HG03457 (cell line): ENCODE results near the gene VSTM2L.

Source experiments
- ATAC-seq: cut with Tn5 transposase; IDR thresholded peaks from one replicate; pipeline ENCODE4 v1.9.1; 2021; ENCODE audit warnings: moderate number of reproducible peaks; ENCODE audit not compliant: unreplicated experiment

The VSTM2L gene

DNA sequence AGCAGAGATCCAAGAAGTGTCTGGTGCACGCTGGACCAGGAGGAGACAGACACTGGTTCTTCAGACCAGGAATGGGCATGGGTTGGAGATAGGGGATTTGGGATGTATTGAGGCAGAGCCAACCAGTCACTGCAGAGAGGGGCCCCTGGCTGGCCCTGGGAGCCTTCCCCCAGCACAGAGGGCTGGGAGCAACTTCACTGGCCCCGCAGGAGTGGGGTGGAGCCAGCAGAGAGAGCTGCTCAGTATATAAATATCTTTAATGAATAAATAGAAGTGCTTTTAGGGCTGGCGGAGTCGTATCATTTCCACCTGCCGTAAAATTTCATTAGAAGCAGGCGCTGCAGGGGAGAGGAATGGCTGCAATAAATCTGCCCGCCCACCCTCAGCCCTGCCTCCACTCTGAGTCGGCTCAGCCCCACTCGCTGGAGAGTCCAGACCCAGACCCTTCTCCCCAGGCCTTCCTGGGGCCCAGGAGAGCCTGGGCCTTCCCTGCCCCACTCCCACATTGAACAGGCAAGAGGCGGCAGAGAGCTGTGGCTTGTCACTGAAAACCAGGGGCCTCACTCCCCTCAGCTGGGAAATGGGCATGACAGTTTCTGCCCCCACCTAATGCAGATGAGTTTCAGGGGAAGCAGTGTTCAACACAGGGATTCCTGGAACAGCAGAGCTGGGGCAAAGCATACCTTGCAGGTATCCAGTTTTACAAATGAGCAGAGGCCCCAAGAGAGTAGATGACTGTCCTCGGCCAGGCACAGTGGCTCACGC lies 23.9 kb upstream of the VSTM2L start:
- ATAC-seq, result no peak

DNA sequence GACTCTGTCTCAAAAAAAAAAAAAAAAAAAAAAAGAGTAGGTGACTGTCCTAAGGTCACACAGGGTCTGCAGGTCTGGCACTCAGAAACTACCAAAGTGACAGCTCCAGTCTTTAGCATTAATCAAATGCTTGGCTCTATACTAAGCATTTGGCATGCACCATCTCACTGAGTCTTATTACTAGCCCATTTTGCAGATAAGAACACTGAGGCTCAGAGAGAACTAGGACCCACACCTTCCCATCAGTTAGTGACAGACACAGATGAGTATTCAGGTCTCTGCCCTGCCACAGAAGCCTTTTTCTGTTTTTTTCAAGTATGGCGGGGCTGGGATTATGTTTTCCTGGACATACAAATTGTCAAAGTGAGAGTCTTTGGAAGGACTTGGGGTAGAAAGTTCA lies 23.1 kb upstream of the VSTM2L start:
- ATAC-seq, result no peak

- ATAC-seq, result no peak
Measured at GRCh38 chr20:37880726-37881591, 22.0 kb upstream of the VSTM2L start.

GRCh38 chr20:37881601-37882343 lies 21.2 kb upstream of the VSTM2L start:
- ATAC-seq, result no peak

GRCh38 chr20:37882961-37883712 lies 19.8 kb upstream of the VSTM2L start:
- ATAC-seq, result no peak

GRCh38 chr20:37885042-37885441 lies 17.9 kb upstream of the VSTM2L start:
- no peak for ATAC-seq

GRCh38 chr20:37885593-37886503 lies 17.1 kb upstream of the VSTM2L start:
- ATAC-seq, result no peak

GRCh38 chr20:37886851-37887297 lies 16.1 kb upstream of the VSTM2L start:
- ATAC-seq, result no peak

DNA sequence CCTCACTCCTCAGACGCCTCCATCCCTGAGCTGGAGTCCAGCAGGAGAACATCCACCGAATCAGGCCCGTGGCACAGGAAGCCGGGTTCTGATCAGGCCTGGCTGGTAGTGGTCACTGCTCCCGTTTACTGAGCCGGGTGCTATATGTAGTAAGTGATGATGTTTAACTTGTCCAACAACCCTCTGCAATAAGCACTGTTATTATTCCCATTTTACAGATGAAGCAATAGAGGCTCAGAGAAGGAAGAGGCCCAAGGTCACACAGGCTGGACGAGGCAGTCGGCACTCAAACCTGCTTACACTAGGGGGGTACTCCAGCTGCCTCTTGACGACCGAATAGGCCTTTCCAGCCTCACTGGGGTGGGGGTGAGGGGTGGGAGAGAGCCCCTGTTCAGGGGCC lies 14.3 kb upstream of the VSTM2L start:
- no peak for ATAC-seq

GRCh38 chr20:37890108-37890507 lies 12.8 kb upstream of the VSTM2L start:
- no peak for ATAC-seq

DNA sequence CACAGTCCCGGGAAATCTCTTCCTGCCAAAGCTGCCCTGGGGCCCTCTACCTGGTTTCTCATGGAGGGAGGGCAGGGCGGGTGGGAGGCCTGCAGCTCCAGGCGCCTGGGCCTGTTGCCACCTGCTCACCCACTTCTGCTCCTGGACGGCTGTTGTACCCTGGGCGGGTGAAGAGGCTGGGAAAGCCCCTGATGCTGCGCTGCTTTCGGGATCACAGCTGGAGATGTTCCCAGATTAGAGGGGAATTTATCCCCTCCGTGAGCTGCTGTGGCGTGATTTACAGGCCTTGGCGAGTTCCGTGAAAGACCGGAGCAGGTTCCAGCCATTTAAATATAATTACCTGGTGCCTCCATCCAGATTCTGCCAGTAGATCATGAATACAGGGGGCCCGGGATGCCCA lies 12.3 kb upstream of the VSTM2L start:
- ATAC-seq, result no peak

- no peak for ATAC-seq
Measured at GRCh38 chr20:37892001-37892400, 10.9 kb upstream of the VSTM2L start.

DNA sequence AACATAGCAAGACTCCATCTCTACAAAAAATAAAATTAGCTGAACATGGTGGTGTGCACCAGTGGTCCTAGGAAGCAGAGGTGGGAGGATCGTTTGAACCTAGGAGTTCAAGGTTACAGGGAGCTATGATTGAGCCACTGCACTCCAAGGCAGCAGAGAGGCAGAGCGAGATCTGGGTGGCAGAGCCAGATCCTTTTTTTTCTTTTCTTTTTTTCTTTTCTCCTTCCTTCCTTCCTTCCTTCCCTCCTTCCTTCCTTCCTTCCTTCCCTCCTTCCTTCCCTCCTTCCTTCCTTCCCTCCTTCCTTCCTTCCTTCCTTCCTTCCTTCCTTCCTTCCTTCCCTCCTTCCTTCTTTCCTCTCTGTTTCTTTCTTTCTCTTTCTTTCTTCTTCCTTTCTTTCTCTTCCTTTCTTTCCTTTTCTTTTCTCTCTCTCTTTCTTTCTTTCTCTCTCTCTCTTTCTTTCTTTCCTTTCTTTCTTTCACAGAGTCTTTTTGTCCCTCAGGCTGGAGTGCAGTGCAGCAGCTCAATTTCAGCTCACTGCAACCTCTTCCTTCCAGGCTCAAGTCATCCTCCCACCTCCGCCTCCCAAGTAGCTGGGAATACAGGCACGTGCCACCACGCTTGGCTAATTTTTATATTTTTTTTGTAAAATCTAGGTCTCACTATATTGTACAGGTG lies 9.2 kb upstream of the VSTM2L start:
- ATAC-seq, result no peak

DNA sequence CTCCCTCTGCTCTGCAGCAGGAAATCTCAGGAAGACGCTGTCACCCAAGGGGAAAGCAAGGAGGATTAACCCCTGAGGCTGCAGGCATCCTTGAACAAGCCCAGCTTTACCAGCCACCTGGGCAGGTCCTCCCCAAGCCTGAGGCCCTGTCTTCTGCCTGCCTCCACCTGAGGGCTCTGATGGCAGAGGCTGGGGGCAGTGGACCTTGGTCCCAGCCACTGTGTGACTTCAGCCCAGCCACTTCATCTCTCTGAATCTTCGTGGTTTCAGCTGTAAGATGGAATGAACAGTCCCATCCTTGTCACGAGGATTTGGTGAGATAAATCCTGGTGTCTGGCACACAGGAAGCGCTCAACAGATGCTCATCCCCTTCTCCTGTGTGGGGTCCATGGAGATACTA lies 8.5 kb upstream of the VSTM2L start:
- ATAC-seq, result no peak

GRCh38 chr20:37895166-37895565 lies 7.8 kb upstream of the VSTM2L start:
- ATAC-seq, result no peak

- no peak for ATAC-seq
Measured at GRCh38 chr20:37896932-37897548, 5.9 kb upstream of the VSTM2L start.

DNA sequence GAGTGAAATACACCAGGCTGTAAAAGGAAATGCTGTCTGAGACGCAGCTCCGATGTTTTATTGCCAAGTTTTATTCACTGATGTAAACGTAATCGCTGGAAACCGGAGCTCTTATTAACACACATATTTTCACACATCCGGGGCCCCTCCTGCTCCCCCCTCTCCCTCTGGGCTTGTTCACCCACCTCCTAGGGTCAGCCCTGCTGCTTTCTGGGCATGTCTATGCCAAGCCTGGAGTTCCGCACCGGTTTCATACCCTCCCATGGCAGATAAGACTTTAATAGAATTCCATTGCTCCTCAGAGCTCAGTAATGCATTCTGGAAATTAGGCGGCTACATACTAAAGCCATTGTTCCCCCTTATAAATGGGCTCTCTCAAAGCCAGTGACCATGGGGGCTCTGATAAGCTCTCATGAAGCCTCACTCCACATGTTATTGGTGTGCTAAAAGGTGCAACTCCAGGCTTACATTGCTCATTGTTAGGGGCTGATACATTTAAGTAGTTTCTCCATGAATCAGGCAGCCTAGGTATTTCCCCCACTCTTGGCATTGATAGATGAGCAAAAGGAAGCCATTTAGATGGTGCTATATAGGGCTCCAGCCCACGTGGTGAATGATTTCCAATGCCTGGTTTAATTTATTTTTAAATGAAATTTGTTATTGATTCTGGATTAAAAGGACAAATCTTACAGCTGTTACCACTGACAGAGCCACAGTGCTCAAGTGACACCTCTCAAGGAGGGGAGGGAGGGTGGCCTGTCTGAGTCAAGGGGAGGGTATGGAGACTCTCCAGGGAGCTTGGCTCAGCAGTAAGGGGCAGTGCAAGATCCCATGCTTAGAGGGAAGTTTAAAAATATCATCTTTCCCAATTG lies 4.5 kb upstream of the VSTM2L start:
- no peak for ATAC-seq
